COLO829 (cell line): ENCODE measurements around the gene SLC36A2.
A peak's percentile ranks its signal among the peaks of the same experiment; 100 is the strongest.
"Not testable (repeated sequence)": the region's sequence is repeated elsewhere in the genome, so short reads cannot be mapped to it uniquely, and the experiment has no call there.

Source experiments
- DNase-seq: peaks from one replicate; pipeline ENCODE4 v3.0.0; 2012; ENCODE audit warnings: low spot score

SLC36A2 gene

DNA sequence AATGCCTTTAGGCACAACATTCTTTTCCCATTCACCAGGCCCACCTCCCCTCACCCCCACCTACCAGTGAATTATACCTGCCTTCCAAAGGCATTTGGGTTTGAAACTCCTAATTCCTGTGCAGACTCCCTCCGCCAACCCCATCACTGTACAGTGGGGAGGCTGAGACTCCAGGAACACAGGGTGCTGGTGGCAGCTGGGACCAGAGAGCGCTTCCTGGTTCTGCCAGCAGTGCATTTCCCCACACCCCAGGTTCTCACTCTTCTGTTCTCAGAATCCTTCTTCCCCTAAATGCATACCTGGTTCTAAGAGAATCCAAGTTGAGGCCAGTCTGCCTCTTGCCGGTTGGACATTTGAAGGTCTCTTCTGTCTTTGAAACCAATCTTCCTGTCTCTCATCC is 21.1 kb downstream of the SLC36A2 start:
- DNase-seq, result no peak

DNA sequence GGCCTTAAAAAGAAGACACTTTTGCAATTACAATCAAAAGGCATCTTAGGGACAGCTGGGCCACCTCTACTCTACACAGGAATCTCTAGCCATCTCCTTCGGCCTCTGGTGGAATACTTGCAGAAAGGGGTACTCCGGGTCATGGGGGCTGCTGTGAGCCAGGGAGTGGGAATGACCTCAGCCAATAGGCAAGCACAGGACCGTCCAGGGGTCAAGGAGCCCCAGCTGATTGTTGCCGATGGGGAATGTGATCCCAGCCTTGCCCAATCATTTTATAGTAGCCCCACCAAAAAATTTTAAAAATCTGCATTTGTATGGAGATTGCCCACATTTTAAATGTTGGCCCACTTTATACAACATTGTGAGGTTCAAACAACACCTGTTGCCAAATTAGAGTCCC is 26.9 kb downstream of the SLC36A2 start:
- no peak for DNase-seq

DNA sequence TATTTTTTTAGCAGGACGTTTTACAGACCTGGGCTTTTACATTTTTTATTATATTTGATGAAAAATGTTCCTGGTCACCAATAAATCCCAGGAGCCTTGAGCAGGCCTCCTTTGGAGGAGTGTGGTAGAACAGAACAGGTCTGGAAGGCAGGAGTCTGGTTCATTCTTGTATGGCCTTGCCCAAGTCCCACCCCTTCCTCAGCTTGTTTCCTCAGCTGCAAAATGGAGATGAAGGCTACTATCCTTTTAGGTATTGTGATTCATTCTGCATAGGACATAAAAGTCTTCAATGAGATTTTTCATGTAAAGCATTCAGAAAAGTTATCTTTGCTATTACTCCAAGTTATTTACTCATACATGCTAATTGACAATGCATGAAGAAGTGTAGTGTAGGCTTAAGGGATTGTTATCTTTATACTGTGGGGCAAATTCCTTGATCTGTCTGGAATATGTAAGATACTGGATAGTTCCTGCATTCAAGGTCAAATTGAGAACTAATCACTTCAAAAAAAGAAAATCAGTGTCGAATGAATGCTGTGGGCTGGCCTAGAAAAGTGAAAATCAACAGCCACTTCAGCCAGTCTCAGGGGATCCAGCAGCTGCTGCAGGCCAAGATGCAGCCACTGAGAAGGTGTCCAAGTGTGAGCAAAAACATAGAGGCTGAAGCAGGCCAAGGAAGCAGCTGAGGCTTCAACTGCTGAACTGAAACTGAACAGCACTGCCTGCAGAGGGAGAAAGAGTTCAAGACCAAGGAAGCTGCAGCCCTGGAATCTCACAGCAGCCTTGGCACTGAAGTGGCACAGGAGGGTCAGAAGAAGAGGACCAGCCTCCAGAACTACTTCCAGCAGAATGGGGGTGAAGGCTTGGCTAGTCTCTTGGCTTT is 28.3 kb downstream of the SLC36A2 start:
- DNase-seq, result no peak

DNA sequence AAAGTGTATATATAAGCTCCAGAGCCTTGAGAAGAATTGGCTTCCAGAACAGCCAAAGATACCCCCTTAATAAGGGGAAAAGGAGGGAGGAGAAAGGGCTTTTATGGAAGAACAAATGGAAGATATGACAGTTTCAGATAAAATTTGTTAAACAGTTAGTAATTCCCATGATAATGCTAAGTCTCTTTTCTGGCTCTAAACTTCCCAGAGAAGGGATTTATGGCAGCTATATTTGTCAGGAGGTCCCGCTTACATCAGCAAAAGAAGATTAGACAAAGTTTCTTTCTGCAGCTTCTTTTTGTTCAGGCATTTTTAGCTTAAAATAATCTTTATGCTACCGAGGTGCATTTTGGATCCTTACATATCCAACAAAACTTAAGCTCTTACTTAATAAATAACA is 29.5 kb downstream of the SLC36A2 start:
- no peak for DNase-seq

DNA sequence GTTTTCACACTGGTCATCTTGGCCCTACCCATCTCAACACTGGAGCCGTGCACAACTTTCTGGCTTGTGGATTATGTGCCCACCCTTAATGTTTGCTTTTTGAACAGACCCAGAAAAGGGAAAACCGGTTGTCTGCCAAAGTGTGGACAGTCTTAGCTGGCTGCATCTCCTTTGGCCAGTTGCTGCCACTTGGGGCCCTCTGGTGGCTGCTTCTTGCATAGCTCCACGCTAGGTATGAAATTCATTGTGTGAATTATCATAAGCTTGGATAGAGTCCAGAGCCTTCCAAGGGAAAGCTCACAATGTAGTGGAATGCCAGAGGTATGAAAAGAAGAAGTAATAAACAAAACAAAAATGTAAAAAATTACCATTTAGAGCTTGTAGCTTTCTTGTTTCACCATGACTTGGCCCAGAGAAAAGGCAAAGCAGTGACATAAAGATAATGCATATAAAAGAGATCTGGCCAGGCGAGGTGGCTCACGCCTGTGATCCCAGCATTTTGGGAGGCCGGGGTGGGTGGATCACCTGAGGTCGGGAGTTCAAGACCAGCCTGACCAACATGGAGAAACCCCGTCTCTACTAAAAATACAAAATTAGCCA is 31.3 kb downstream of the SLC36A2 start:
- peak; percentile 63 for DNase-seq

DNA sequence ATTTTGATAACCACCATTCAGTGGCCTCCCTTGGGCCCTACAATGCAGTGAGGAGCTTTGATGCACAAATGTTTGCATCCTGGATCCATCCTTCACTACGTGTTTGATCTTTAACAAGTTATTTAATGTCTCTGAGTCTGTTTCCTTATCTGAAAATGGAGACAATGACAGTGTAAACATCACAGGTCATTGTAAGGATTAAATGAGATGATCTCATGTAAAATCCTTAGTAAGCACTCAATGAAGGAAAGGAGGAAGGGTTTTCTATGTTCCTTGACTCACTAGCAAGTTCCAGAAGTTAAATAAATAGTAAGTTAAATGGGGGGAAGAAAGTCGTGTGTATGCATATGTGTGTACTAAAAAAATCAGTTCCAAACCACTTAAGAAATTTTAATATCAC is 34.0 kb downstream of the SLC36A2 start:
- no peak for DNase-seq

DNA sequence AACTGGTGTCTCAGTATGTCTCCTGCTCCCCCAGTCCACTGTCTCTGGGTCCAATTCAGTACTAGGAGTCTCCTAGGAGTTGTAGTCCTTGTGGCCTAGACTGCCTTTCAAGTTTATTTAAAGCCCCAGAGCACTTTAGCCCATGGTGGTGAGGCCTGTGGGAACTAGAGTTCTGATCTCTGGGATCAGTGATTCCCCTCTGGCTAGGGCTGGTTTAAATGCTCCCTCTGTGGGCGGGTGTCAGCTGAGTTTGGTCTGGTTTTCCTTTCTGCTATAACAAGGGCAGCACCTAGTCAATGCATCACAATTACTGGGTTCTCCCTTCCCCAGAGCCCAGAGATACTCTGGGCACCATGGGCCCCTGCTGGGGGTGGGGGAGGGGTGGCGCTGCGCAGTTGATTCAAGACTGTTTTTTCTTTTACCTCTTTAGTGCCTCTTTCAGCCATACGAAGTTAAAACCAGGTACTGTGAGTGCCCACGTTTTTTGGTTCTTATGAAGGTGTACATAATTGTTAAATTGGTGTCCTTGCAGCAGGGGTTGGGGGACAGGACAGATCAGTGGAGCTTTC is 34.5 kb downstream of the SLC36A2 start:
- no peak for DNase-seq

DNA sequence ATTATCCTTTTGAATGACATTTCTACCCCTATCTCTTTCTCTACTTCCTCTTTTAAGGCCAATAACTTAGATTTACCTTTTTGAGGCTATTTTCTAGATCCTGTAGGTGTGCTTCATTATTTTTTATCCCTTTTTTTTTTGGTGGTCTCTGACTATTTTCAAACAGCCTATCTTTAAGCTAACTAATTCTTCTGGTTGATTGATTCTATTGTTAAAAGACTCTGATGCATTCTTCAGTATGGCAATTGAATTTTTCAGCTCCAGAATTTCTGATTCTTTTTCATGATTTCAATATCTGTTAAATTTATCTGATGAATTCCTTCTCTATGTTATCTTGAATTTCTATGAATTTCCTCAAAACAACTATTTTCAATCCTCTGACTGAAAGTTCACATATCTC is 36.4 kb downstream of the SLC36A2 start:
- no peak for DNase-seq

DNA sequence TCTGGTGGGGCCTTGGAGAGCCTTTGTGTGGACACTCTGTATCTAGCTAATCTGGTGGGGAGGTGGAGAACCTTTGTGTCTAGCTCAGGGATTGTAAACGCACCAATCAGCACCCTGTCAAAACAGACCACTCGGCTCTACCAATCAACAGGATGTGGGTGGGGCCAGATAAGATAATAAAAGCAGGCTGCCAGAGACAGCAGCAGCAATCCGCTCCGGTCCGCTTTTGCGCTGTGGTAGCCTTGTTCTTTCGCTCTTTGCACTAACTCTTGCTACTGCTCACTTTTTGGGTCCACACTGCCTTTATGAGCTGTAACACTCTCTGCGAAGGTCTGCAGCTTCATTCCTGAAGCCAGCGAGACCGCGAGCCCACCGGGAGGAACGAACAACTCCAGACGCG is 37.5 kb downstream of the SLC36A2 start:
- not testable (repeated sequence) for DNase-seq

DNA sequence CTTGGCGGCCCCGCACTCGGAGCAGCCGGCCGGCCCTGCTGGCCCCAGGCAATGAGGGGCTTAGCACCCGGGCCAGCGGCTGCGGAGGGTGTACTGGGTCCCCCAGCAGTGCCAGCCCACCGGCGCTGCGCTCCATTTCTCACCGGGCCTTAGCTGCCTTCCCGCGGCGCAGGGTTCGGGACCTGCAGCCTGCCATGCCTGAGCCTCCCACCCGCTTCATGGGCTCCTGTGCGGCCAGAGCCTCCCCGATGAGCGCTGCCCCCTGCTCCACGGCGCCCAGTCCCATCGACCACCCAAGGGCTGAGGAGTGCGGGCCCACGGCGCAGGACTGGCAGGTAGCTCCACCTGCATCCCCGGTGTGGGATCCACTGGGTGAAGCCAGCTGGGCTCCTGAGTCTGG is 38.1 kb downstream of the SLC36A2 start:
- DNase-seq, result not testable (repeated sequence)

DNA sequence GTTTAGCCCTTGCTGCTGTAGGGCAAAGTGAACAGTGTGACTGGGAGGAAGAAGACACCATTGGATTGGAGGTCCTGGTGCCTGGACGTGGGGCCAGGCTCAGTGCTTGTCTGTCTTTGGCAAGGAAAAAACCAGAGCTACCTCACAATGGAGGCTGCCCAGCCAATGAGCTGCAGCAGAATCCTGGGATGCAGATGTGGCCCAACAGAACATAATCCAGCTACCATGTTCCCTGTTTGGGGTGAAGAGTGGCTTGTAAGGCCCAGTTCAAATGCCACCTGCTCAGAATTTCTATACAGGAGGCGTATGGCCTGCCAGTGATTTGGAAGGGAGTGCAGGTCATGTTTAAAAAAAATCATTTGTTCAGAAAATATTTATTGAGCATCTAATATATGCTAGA is 43.7 kb downstream of the SLC36A2 start, which contains the start of gene SLC36A3:
TSS of gene SLC36A3 (minus strand) at position 101 of the 400 bp plus-strand sequence. CDS start 412 bp downstream, outside the sequence.
- no peak for DNase-seq

DNA sequence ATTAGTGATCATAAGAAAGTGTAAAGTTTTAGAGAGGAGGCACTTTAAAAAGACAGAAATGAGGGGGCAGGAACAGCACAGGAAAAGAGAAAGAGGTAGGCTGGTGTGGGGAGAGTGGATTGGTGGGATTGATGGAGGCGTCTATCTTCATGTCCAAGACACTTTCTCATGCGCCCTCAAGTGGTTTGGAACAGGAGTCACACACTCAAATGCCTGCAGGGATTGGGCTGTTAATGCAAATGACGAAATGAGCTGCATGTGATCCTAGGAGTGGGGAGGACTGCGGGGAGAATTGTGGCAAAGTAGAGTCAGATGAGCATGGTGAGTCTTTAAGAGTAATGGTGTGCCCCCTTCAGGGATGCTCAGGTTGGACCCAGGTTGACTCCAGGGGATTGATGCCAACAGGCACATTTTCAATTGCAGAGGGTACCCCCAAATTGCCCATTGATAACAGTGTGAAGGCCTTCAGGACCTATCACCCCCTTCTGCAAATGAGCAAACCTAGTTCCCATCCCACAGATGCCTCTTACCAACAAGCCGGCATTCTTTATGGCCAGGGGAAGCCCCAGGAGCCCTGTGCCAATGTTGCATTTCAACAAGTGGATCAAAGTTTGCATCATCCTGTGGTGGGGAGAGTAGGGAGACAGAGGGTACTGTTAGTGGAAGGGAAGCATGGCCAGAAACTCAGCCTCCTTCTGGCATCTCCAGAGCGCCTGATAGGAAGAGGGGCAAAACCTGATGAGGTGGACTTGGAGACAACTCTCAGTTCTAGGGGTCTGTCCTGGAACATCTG is 49.1 kb downstream of the SLC36A2 start:
- DNase-seq, result no peak

DNA sequence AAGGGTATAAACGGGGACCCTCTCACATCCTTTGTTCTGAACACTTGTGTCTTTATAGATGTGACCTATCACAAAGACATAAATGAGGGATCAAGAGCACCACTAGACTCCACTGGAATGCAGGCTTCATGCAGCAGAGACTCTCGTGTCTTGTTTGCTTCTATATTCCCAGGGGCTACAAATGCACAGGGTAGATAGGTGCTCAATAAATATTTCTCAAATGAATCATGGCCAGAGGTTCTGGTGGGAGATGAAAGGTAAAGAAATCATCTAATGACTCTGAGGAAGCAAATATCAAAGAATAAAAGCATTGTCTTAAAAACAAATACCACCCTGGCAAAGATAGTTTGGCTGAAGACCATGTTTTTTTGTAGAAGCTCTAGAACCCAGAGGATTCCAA is 50.4 kb downstream of the SLC36A2 start:
- no peak for DNase-seq

DNA sequence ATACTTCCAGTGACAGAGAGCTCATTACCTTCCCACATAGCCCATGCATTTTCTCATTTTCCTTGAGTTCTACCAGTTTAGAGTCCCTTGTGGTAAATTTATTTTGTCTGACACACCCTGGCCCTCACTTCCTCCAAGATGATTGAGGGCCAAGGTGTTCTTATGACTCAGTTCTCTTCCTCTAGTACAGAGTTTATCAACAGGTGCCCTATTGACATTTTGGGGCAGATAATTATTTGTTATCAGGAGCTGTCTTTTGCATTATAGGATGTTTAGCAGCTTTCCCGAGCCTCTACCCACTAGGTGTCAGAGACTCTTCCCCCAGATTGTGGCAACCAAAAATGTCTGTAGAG is 50.9 kb downstream of the SLC36A2 start:
- no peak for DNase-seq

DNA sequence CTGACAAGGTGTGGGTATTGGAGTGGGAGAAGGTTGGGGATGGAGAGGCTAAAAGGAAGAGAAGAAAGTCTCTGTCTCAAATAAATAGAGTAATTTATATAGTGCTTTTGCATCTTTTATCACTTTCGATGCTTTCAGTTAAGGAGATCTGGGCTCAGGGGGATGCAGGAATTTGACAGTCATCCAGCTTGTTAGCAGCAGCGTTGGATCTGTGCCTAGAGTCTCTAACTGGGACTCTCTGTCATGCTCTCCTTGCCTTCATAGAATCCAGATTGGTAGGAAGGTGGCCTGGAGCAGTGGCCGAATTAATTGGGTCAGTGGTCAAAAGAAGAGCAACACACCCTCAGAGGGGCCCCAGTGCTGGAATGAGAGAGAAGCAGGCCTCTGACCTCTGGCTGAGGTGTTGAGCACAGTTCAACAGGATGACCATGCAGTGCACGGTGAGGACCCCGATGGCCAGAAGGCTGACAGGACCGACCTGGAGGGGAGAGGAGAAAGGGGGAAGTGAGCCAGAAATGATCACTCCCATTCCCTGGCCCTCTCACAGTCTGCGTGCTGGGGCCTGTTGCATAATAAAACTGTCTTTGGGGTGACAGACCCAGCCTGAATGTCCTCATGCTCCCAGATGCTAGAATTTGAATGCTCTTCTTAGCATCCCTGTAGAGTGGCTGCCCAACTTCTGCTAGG is 51.4 kb downstream of the SLC36A2 start:
- DNase-seq, result no peak

DNA sequence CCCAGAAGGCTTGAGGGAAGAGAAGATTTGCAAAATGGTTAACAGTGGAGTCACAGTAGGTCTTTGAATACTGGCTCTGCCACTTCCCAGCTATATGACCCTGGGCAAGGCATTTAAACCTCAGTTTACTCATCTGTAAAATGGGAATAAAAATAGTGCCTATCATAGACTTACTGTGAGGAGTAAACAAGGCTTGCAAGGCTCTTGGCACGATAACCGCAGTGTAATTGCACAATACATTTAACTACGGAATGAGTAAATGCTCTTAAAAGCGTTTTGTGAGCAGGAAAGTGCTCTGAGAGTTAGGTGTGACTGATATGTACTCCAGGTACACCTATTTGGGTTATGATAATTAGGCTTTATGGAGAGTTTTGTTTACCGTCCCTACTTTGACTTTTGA is 52.2 kb downstream of the SLC36A2 start:
- no peak for DNase-seq

DNA sequence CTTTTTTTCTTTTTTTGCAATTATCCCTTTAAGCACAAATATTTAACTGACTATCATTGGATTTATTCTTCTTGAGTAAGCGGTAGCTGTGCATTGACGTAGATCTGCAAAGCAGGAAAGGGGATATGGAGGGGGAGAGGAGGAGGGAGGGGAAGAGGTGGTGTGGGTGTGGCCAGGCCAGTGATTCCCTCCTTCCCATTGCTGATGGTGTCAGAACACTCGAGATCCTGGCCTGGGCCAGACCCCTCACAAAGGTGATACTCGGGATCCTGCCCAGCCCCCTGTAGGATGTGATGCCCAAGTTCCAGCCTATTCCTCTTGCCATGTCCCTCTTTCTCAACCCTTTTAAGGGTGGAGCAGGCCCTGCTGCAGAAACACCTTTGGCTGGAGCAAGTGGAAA is 53.7 kb downstream of the SLC36A2 start:
- no peak for DNase-seq

DNA sequence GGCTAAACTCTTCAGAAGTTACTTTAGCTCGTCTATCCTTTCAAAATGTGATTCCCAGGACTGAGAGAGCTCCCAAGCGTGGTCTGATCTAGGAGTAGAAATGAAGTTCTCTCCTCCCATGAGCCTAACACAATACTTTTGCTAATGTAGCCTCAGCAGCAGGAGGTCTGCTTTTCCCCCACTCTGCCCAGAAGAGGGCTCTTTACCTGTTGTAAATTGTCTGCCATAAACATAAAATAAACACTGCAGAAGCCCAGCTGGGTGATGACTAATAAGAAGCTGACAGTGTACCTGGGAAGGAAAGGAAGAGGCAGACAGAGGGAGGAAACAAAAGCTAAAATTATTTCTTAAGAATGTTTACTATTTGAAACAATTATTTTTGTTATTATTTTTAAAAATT is 59.2 kb downstream of the SLC36A2 start:
- DNase-seq, result no peak

DNA sequence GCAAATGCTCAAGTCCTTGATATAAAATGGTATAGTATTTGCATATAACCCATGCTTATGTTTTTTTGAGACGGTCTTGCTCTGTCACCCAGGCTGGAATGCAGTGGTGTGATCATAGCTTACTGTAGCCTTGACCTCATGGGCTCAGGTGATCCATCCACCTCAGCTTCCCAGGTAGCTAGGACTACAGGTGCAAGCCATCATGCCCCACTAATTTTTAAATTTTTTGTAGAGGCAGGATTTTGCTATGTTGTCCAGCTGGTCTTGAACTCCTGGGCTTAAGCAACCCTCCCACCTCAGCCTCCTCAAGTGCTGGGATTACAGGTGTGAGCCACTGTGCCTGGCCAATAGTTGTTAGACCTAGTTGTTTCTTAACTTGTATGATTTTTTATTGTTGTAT is 61.1 kb downstream of the SLC36A2 start:
- DNase-seq, result no peak

DNA sequence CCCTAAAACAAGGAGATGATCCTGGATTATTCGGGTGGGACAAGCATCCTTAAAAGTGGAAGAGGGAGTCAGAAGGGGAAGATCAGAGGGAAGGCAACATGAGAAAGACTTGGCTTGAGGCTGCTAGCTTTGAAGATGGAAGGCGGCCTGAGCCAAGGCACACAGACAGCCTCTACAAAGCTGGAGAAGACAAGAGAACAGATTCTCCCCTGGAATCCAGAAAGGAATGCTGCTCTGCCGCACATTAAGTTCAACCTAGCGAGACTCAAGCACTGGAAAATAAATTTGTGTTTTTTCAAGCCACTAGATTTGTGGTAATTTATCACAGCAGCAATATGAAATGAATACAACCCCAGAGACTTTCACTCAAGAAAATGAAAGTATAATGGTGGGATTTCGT is 61.7 kb downstream of the SLC36A2 start:
- no peak for DNase-seq

DNA sequence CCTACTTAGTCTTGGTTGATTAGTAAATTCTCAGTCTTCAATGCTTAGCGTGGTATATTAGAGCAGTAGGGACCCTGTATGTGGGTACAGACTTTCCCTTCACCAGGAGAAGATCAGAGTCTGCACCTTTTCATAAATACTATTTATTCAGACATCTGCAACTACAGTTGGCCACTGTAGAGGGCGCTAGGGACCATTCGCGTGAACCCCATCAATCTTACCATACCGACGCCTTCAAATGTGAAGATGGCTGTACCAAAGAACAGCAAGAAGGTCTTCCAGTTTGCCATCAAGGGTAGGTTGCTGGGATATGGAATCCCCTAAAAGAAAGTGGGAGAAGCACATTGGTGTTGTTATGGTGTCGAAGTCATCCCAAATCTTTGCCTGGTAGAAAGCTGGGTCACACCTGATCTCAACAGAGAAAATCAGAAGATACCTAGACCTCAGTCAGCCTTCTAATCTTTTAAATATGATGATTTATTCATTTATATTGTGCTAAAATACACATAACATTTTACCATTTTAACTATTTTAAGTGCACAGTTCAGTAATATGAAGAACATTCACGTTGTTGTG is 62.9 kb downstream of the SLC36A2 start:
- DNase-seq, result no peak
